ENCODE data around the gene H2AZ2.

Gene H2AZ2

DNA sequence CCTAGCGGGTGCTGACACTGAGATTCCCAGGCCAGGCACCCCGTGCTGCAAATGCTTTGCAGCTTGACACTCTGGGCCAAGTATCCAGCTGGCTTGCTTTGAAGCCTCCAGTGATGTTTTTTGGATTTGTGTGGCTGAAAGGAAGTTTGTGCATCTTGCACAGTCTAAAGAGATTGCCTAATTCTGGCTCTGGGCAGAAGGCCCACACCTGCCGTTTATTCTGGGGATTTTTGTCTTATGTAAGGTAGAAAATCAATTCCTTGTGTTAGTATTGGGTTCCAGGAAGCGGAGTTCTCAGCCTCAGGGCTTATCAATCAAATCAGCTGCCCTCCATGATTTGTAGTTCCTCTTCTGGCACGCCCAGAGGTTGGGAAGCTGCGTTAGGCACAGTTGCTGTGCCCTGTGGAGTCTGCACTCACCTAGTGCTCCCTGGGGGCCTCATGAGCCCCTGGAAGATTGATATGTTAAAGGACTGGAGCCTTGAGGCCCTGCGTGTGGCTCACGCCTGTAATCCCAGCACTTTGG, 45.9 kb upstream of the H2AZ2 start:
- Histone ChIP-seq H3K4me2 (ENCODE audit: low read length) (no peak overlapping the region), H3K9me2 (ENCODE audit: low read depth, low read length) (no peaks in the 10 kb centered on the region), H3K4me3 (ENCODE audit: low read depth, low read length, poor library complexity, severe bottlenecking) (no peak overlapping the region), H3F3A (ENCODE audit: insufficient read depth, low read length) (no peaks in the 10 kb centered on the region), H3K27me3 (ENCODE audit: insufficient read depth, low read length) (no peaks in the 10 kb centered on the region; the same call in 1 of the 2 replicates), H2AFZ (ENCODE audit: low read length) (no peak overlapping the region), H4K20me1 (ENCODE audit: insufficient read depth, low read length) (no peaks in the 10 kb centered on the region), H3K9me3 (ENCODE audit: low read length) (no peaks in the 10 kb centered on the region; the same call in 1 of the 2 replicates), H3K4me1 (ENCODE audit: insufficient read depth, low read length, severe bottlenecking) (no peaks in the 10 kb centered on the region), H3K36me3 (ENCODE audit: insufficient read depth, low read length) (no peaks in the 10 kb centered on the region), H3K27ac (ENCODE audit: low read depth, low read length, poor library complexity, severe bottlenecking) (no peak overlapping the region), H3K9ac (ENCODE audit: low read length) (no peak overlapping the region), H3K79me2 (ENCODE audit: insufficient read depth, low read length) (no peaks in the 10 kb centered on the region)
- TF ChIP-seq, protein P1, sequence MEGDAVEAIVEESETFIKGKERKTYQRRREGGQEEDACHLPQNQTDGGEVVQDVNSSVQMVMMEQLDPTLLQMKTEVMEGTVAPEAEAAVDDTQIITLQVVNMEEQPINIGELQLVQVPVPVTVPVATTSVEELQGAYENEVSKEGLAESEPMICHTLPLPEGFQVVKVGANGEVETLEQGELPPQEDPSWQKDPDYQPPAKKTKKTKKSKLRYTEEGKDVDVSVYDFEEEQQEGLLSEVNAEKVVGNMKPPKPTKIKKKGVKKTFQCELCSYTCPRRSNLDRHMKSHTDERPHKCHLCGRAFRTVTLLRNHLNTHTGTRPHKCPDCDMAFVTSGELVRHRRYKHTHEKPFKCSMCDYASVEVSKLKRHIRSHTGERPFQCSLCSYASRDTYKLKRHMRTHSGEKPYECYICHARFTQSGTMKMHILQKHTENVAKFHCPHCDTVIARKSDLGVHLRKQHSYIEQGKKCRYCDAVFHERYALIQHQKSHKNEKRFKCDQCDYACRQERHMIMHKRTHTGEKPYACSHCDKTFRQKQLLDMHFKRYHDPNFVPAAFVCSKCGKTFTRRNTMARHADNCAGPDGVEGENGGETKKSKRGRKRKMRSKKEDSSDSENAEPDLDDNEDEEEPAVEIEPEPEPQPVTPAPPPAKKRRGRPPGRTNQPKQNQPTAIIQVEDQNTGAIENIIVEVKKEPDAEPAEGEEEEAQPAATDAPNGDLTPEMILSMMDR (IDR thresholded peaks at IDR 0.05; ENCODE audit: low read length) = no peak
- TF ChIP-seq EZH2 (IDR thresholded peaks at IDR 0.05; ENCODE audit: borderline replicate concordance, low read length) = no peak

DNA sequence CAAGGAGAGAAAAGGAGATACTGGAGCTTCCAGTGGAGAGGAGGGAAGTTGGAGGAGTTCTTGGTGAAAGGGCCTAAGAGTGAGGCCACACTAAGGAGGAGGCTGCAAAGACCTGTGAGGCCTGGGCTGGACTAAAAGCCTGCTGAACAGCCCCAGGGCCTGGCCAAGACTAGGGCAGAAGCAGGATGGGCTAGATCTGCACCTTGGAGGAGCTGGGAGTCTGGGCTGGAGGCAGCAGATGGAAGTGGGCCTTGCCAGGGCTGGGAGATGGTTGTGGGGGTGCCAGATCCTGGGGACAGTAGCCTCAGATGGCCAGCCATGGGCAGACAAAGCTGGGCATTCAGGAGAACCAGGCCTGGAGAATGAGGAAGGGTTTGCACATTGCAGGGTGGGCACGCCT, 43.9 kb upstream of the H2AZ2 start:
- Histone ChIP-seq H3K79me2 (ENCODE audit: insufficient read depth, low read length) (no peaks in the 10 kb centered on the region), H4K20me1 (ENCODE audit: insufficient read depth, low read length) (no peaks in the 10 kb centered on the region), H3K4me3 (ENCODE audit: low read depth, low read length, poor library complexity, severe bottlenecking) (no peak overlapping the region), H3K9ac (ENCODE audit: low read length) (no peak overlapping the region), H3F3A (ENCODE audit: insufficient read depth, low read length) (no peaks in the 10 kb centered on the region), H3K4me1 (ENCODE audit: insufficient read depth, low read length, severe bottlenecking) (no peaks in the 10 kb centered on the region), H3K27me3 (ENCODE audit: insufficient read depth, low read length) (no peaks in the 10 kb centered on the region; the same call in 1 of the 2 replicates), H3K4me2 (ENCODE audit: low read length) (no peak overlapping the region), H3K27ac (ENCODE audit: low read depth, low read length, poor library complexity, severe bottlenecking) (no peak overlapping the region), H2AFZ (ENCODE audit: low read length) (no peak overlapping the region), H3K9me3 (ENCODE audit: low read length) (no peaks in the 10 kb centered on the region), H3K9me2 (ENCODE audit: low read depth, low read length) (no peaks in the 10 kb centered on the region), H3K36me3 (ENCODE audit: insufficient read depth, low read length) (no peaks in the 10 kb centered on the region)
- TF ChIP-seq, protein P1 (IDR thresholded peaks at IDR 0.05; ENCODE audit: low read length) = no peak
- no peak for TF ChIP-seq EZH2 (IDR thresholded peaks at IDR 0.05; ENCODE audit: borderline replicate concordance, low read length)

DNA sequence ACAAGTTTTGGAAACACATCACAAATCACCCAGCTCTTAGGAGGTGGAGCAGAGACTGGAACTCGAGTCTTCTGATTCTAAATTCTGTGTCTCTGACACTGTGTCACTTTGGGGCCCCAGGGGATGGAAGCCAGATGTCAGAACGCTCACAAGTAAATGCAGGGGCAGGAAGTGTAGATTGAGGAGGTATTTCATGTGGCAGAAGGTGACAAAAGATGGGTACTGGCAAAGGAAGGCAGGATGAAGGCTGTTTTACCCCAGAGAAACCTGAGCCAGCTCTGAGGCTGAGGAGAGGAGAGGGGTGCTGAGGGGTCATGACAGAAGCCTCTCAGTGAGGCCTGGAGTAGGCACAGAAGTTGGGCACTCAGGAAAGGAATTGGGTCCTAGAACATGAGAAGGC, 43.5 kb upstream of the H2AZ2 start:
- H3K79me2 ChIP-seq (ENCODE audit: insufficient read depth, low read length) = no peaks in the 10 kb centered on the region
- H4K20me1 ChIP-seq (ENCODE audit: insufficient read depth, low read length) = no peaks in the 10 kb centered on the region
- H3K4me1 ChIP-seq (ENCODE audit: insufficient read depth, low read length, severe bottlenecking) = peaks cover under 1% of the 10 kb centered on the region
- H3K9ac ChIP-seq (ENCODE audit: low read length) = no peak overlapping the region
- no peak overlapping the region for H3K4me2 ChIP-seq (ENCODE audit: low read length)
- no peaks in the 10 kb centered on the region for H3F3A ChIP-seq (ENCODE audit: insufficient read depth, low read length)
- H3K27me3 ChIP-seq (ENCODE audit: insufficient read depth, low read length) = no peaks in the 10 kb centered on the region; the same call in 1 of the 2 replicates
- no peak overlapping the region for H2AFZ ChIP-seq (ENCODE audit: low read length)
- H3K9me2 ChIP-seq (ENCODE audit: low read depth, low read length) = no peaks in the 10 kb centered on the region
- TF ChIP-seq, protein P1 (IDR thresholded peaks at IDR 0.05; ENCODE audit: low read length) = no peak
- TF ChIP-seq EZH2 (IDR thresholded peaks at IDR 0.05; ENCODE audit: borderline replicate concordance, low read length) = no peak
- H3K27ac ChIP-seq (ENCODE audit: low read depth, low read length, poor library complexity, severe bottlenecking) = no peak overlapping the region
- no peak overlapping the region for H3K4me3 ChIP-seq (ENCODE audit: low read depth, low read length, poor library complexity, severe bottlenecking)
- no peaks in the 10 kb centered on the region for H3K9me3 ChIP-seq (ENCODE audit: low read length)
- no peaks in the 10 kb centered on the region for H3K36me3 ChIP-seq (ENCODE audit: insufficient read depth, low read length)
